Measurements from ENCODE around the gene BMP7. TPM values are rescaled to one million over a fixed set of nuclear protein-coding genes. Genes with fewer than 3 reads are reported as not detected.
A peak's percentile ranks its signal among the peaks of the same experiment; 100 is the strongest.

The BMP7 gene
- total RNA-seq, 2 donors from 2014 or later: not detected

GRCh38 chr20:57259938-57260921, 6.2 kb downstream of the BMP7 start:
- DNase-seq (ENCODE audit: low spot score in 2 of 2) (no peak), ATAC-seq (no peak)
- H3K36me3 Mint-ChIP-seq: no peaks in the 10 kb centered on the region
- no peaks in the 10 kb centered on the region for H3K9me3 Mint-ChIP-seq
- H3K27ac Mint-ChIP-seq: no peak overlapping the region

GRCh38 chr20:57259121-57259937, 7.1 kb downstream of the BMP7 start:
- DNase-seq (ENCODE audit: low spot score in 2 of 2) (no peak), ATAC-seq (no peak)
- Mint-ChIP-seq H3K9me3 (no peaks in the 10 kb centered on the region), H3K36me3 (no peaks in the 10 kb centered on the region), H3K27ac (no peak overlapping the region)

GRCh38 chr20:57257701-57258453, 8.6 kb downstream of the BMP7 start:
- ATAC-seq: no peak
- H3K27ac Mint-ChIP-seq: no peak overlapping the region
- DNase-seq (ENCODE audit: low spot score in 2 of 2): no peak
- H3K36me3 Mint-ChIP-seq: no peaks in the 10 kb centered on the region
- no peaks in the 10 kb centered on the region for H3K9me3 Mint-ChIP-seq

GRCh38 chr20:57256908-57257307, 9.5 kb downstream of the BMP7 start:
- Mint-ChIP-seq H3K9me3 (no peaks in the 10 kb centered on the region), H3K27ac (no peak overlapping the region), H3K36me3 (no peaks in the 10 kb centered on the region)
- no peak for ATAC-seq
- DNase-seq (ENCODE audit: low spot score in 2 of 2): no peak

- Mint-ChIP-seq H3K9me3 (no peaks in the 10 kb centered on the region), H3K36me3 (no peaks in the 10 kb centered on the region), H3K27ac (no peak overlapping the region)
- ATAC-seq: no peak
- DNase-seq (ENCODE audit: low spot score in 2 of 2): no peak
Observed at GRCh38 chr20:57256205-57256604, 10.2 kb downstream of the BMP7 start.

GRCh38 chr20:57255183-57255582, 11.3 kb downstream of the BMP7 start:
- ATAC-seq (no peak), DNase-seq (ENCODE audit: low spot score in 2 of 2) (no peak)
- Mint-ChIP-seq H3K36me3 (no peaks in the 10 kb centered on the region), H3K9me3 (no peaks in the 10 kb centered on the region), H3K27ac (no peak overlapping the region)

- no peak overlapping the region for H3K27ac Mint-ChIP-seq
- DNase-seq (ENCODE audit: low spot score in 2 of 2) (no peak), ATAC-seq (no peak)
- no peaks in the 10 kb centered on the region for H3K36me3 Mint-ChIP-seq
- no peaks in the 10 kb centered on the region for H3K9me3 Mint-ChIP-seq
Observed at GRCh38 chr20:57252559-57253162, 13.8 kb downstream of the BMP7 start.

GRCh38 chr20:57251949-57252348, 14.5 kb downstream of the BMP7 start:
- Mint-ChIP-seq H3K9me3 (no peaks in the 10 kb centered on the region), H3K27ac (no peak overlapping the region), H3K36me3 (no peaks in the 10 kb centered on the region)
- ATAC-seq (no peak), DNase-seq (ENCODE audit: low spot score in 2 of 2) (no peak)

GRCh38 chr20:57251344-57251743, 15.1 kb downstream of the BMP7 start:
- no peak overlapping the region for H3K27ac Mint-ChIP-seq
- no peak for DNase-seq (ENCODE audit: low spot score in 2 of 2)

GRCh38 chr20:57250607-57251343, 15.7 kb downstream of the BMP7 start:
- DNase-seq (ENCODE audit: low spot score in 2 of 2): no peak
- Mint-ChIP-seq H3K27ac (no peak overlapping the region), H3K9me3 (no peaks in the 10 kb centered on the region), H3K36me3 (no peaks in the 10 kb centered on the region)
- ATAC-seq: peak; percentile 66 to 71

More at GRCh38 chr20:57251344-57251743, 15.1 kb downstream of the BMP7 start:
- peak in 1 of 2 donors; percentile 47 for ATAC-seq
- no peaks in the 10 kb centered on the region for H3K36me3 Mint-ChIP-seq
- no peaks in the 10 kb centered on the region for H3K9me3 Mint-ChIP-seq

GRCh38 chr20:57249772-57250171, 16.7 kb downstream of the BMP7 start:
- DNase-seq (ENCODE audit: low spot score in 2 of 2): no peak
- no peak for ATAC-seq
- Mint-ChIP-seq H3K27ac (no peak overlapping the region), H3K9me3 (no peaks in the 10 kb centered on the region), H3K36me3 (no peaks in the 10 kb centered on the region)

GRCh38 chr20:57249073-57249472, 17.4 kb downstream of the BMP7 start:
- H3K9me3 Mint-ChIP-seq: no peaks in the 10 kb centered on the region
- H3K27ac Mint-ChIP-seq: no peak overlapping the region
- ATAC-seq (no peak), DNase-seq (ENCODE audit: low spot score in 2 of 2) (no peak)
- H3K36me3 Mint-ChIP-seq: no peaks in the 10 kb centered on the region

GRCh38 chr20:57248132-57248797, 18.2 kb downstream of the BMP7 start:
- ATAC-seq (no peak), DNase-seq (ENCODE audit: low spot score in 2 of 2) (no peak)
- no peaks in the 10 kb centered on the region for H3K36me3 Mint-ChIP-seq
- no peaks in the 10 kb centered on the region for H3K9me3 Mint-ChIP-seq
- H3K27ac Mint-ChIP-seq: no peak overlapping the region

- Mint-ChIP-seq H3K9me3 (no peaks in the 10 kb centered on the region), H3K36me3 (no peaks in the 10 kb centered on the region), H3K27ac (no peak overlapping the region)
- no peak for DNase-seq (ENCODE audit: low spot score in 2 of 2)
- ATAC-seq: no peak
Observed at GRCh38 chr20:57247292-57247965, 19.0 kb downstream of the BMP7 start.

- ATAC-seq: no peak
Observed at GRCh38 chr20:57245997-57246396, 20.4 kb downstream of the BMP7 start.

More at GRCh38 chr20:57245997-57246396, 20.4 kb downstream of the BMP7 start:
- Mint-ChIP-seq H3K9me3 (no peaks in the 10 kb centered on the region), H3K27ac (no peak overlapping the region), H3K36me3 (no peaks in the 10 kb centered on the region)
- DNase-seq (ENCODE audit: low spot score in 2 of 2): no peak

Measured in activated naive CD4-positive, alpha-beta T cell treated with anti-CD3 and anti-CD28 coated beads, Interleukin-2, amount 50 U/mL, for 72 hours (primary cell).